MCF 10A (cell line): Measurements from ENCODE around the gene SUMO2. TPM values are rescaled to one million over a fixed set of nuclear protein-coding genes. Genes with fewer than 3 reads are reported as not detected.
"Not testable (repeated sequence)": the region's sequence is repeated elsewhere in the genome, so short reads cannot be mapped to it uniquely, and the experiment has no call there.

ENCODE experiments used
- BruUV-seq: library from RNA; stranded (reverse); fragments of 400-500 nt; replicated peaks from 2 replicates; lab custom pipeline; 2021; lab: Mats Ljungman, UMichigan
- CTCF ChIA-PET: fragments of 300-600 bp; sonication (Branson Sonifier 250); formaldehyde crosslinking; extraction: SDS; loops from one replicate; lab custom pipeline; 2021; ENCODE audit warnings: antibody characterized with exemption, inconsistent platforms; lab: Yijun Ruan, JAX
- POLR2A ChIA-PET: fragments of 300-600, 350-650 bp; sonication (Branson Sonifier 250); formaldehyde crosslinking; extraction: SDS; loops from one replicate; lab custom pipeline; 2020; ENCODE audit warnings: antibody characterized with exemption, inconsistent platforms; lab: Yijun Ruan, JAX
- DNase-seq: peaks from one replicate; pipeline ENCODE4 v3.0.0-alpha.2; 2018; ENCODE audit not compliant: unreplicated experiment
- H3K27ac Mint-ChIP-seq: one replicate; pipeline ENCODE4 v1.8.0; 2022; ENCODE audit warnings: mild to moderate bottlenecking, low read depth, mixed read lengths; ENCODE audit not compliant: unreplicated experiment
- H3K27me3 Mint-ChIP-seq: one replicate; pipeline ENCODE4 v1.8.0; 2022; ENCODE audit warnings: mixed read lengths; ENCODE audit not compliant: insufficient read depth, unreplicated experiment
- H3K36me3 Mint-ChIP-seq: one replicate; pipeline ENCODE4 v1.8.0; 2022; ENCODE audit warnings: mild to moderate bottlenecking, moderate library complexity, mixed read lengths; ENCODE audit not compliant: insufficient read depth, unreplicated experiment
- H3K4me1 Mint-ChIP-seq: one replicate; pipeline ENCODE4 v1.8.0; 2022; ENCODE audit warnings: mixed read lengths; ENCODE audit not compliant: insufficient read depth, unreplicated experiment
- H3K4me3 Mint-ChIP-seq: one replicate; pipeline ENCODE4 v1.8.0; 2022; ENCODE audit warnings: mild to moderate bottlenecking, moderate library complexity, mixed read lengths; ENCODE audit not compliant: unreplicated experiment
- H3K9me3 Mint-ChIP-seq: one replicate; pipeline ENCODE4 v1.8.0; 2022; ENCODE audit warnings: mixed read lengths; ENCODE audit not compliant: unreplicated experiment
- intact Hi-C: fragments of 100-400 bp; cut with micrococcal nuclease; formaldehyde crosslinking; loops from 2 replicates; pipeline ENCODE4 v1.14.1; 2022
- total RNA-seq: library from RNA; stranded (reverse); gene quantifications from 2 replicates; pipeline ENCODE4 v1.2.3, GENCODE V29; 2022
- TF ChIP-seq, protein P1 (sequence below): fragments of 200-600 bp; IDR thresholded peaks from one replicate; pipeline ENCODE4 v1.8.0; 2022; ENCODE audit warnings: antibody characterized with exemption, mild to moderate bottlenecking; ENCODE audit not compliant: unreplicated experiment

Gene SUMO2
- total RNA-seq, 1 experiment from 2014 or later: 186 TPM

DNA sequence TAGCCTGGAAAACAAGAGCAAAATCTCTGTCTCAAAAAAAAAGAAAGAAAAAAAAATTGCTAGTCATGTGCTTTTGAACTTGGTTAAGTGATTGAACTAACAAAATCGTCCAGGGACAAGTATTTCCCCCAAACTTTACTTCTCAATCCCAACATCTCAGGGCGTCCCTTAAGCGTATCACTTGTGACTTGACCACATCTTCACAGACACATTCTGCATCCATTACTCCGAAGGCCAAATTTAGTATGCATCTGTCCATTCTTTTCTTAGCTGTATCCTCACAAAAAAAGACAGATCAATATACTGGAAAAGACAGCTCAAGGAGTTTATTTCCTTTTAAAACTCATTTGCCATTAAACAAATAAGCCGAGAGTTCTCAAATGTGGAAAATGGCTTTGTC lies 22.5 kb downstream of the SUMO2 start:
- no peaks in the 10 kb centered on the region for H3K27me3 Mint-ChIP-seq
- no TSS peak for BruUV-seq
- H3K9me3 Mint-ChIP-seq: no peaks in the 10 kb centered on the region
- CTCF ChIA-PET: interaction anchor here (0.5 to 0.8 kb wide), 2 partner anchors 26 to 46 kb away, joined by 3 to 4 read pairs; no protein-coding TSS in a partner anchor
- H3K4me3 Mint-ChIP-seq: no peak overlapping the region
- POLR2A ChIA-PET: interaction anchor here (1.3 to 2.1 kb wide), 6 partner anchors 8 to 46 kb away, joined by 5 to 13 read pairs (median 8); partner anchors contain the start of genes NUP85 and SUMO2
- peak overlapping the region; percentile 67 for H3K27ac Mint-ChIP-seq
- H3K4me1 Mint-ChIP-seq: peaks cover 7% of the 10 kb centered on the region
- peaks cover 24% of the 10 kb centered on the region for H3K36me3 Mint-ChIP-seq
- no peak for DNase-seq
- TF ChIP-seq, protein P1, sequence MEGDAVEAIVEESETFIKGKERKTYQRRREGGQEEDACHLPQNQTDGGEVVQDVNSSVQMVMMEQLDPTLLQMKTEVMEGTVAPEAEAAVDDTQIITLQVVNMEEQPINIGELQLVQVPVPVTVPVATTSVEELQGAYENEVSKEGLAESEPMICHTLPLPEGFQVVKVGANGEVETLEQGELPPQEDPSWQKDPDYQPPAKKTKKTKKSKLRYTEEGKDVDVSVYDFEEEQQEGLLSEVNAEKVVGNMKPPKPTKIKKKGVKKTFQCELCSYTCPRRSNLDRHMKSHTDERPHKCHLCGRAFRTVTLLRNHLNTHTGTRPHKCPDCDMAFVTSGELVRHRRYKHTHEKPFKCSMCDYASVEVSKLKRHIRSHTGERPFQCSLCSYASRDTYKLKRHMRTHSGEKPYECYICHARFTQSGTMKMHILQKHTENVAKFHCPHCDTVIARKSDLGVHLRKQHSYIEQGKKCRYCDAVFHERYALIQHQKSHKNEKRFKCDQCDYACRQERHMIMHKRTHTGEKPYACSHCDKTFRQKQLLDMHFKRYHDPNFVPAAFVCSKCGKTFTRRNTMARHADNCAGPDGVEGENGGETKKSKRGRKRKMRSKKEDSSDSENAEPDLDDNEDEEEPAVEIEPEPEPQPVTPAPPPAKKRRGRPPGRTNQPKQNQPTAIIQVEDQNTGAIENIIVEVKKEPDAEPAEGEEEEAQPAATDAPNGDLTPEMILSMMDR: no peak
- intact Hi-C loops: no loop called here

DNA sequence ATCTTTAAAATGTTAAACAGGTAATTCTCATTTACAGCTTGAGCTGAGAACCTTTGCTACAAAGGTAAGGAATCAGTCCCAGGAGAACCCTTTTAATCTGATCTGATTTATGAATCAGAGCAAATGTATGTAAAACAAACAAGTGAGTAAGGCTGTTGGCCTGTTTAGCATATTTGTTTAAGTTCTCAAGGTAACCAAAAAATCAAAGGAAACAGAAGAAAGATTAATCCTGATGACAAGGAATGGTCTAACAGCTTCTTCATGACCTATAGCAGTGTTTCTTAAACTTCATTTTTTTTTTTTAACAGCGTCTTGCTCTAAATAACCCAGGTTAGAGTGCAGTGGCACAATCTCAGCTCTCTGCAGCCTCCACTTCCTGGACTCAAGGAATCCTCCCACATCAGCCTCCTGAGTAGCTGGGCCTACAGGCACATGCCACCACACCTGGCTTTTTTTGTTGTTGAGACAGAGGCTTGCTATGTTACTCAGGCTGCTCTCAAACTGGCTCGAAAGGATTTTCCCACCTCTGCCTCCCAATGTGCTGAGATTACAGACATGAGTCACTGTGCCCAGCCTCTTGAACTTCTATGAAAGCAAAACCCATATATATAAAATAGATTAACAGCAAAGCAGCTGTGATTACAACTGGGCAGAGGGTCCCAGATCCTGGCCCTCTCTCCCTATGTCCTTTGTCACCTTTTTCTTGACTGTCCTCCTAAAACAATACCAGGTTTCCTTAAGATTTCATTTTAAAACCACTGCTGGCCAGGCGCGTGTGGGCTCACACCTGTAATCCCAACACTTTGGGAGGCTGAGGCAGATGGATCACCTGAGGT lies 23.3 kb downstream of the SUMO2 start:
- CTCF ChIA-PET: interaction anchor here (0.5 to 1.4 kb wide), 8 partner anchors 9 to 388 kb away, joined by 3 to 5 read pairs (median 4); no protein-coding TSS in a partner anchor
- Mint-ChIP-seq H3K36me3 (peaks cover 20% of the 10 kb centered on the region), H3K4me3 (no peak overlapping the region), H3K27ac (peak overlapping the region; percentile 67), H3K9me3 (no peaks in the 10 kb centered on the region), H3K4me1 (peaks cover 14% of the 10 kb centered on the region), H3K27me3 (no peaks in the 10 kb centered on the region)
- BruUV-seq: no TSS peak
- intact Hi-C loops: no loop called here
- peak; percentile 77 for DNase-seq
- TF ChIP-seq, protein P1: no peak
- POLR2A ChIA-PET: interaction anchor here (0.7 to 2.1 kb wide), 10 partner anchors 9 to 159 kb away, joined by 3 to 13 read pairs (median 6); partner anchors contain the start of genes NT5C, NUP85 and SUMO2

DNA sequence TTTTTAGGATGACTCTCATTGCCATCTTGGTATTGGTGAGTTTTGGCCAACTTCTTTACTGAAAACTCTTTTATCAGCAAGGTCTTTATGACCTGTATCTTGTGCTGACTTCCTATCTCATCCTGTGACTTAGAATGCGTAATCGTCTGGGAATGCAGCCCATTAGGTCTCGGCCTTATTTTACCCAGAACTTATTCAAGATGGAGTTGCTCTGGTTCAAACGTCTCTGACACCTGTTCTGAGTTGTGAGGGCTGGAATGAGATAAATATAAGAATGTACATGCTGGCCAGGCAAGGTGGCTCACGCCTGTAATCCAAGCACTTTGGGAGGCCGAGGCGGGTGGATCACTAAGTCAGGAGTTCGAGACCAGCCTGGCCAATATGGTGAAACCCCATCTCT lies 24.3 kb downstream of the SUMO2 start:
- DNase-seq, intact Hi-C loops, H3K27me3 Mint-ChIP-seq, H3K9me3 Mint-ChIP-seq, BruUV-seq, H3K4me3 Mint-ChIP-seq, H3K27ac Mint-ChIP-seq: not testable (repeated sequence)
- CTCF ChIA-PET: interaction anchor here (1.1 to 1.4 kb wide), 2 partner anchors 12 to 14 kb away, joined by 4 to 5 read pairs; no protein-coding TSS in a partner anchor
- H3K36me3 Mint-ChIP-seq: peaks cover 15% of the 10 kb centered on the region
- H3K4me1 Mint-ChIP-seq: peaks cover 14% of the 10 kb centered on the region
- POLR2A ChIA-PET: interaction anchor here (1.3 to 2.1 kb wide), 5 partner anchors 14 to 34 kb away, joined by 3 to 13 read pairs (median 7); partner anchors contain the start of gene NT5C

DNA sequence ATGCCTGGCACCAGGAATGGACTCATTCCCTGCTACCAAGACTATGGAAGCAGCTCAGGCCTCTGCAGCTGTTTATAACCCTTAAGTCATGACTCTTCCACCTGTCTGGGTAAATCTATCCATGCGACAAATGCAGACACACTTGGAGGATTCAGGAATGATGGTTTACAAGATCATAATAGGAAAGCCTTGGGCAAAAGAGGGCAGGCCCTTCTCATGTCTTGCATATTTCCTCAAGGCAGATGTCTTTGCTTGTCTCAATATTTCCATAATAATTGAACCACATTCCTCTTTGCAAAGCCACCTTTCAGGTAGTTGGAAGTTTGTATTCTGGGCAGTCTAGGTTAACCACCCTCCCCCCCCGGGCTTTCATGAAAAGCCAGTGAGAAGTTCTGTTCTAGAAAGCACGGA lies 27.6 kb downstream of the SUMO2 start:
- Mint-ChIP-seq H3K27ac (no peak overlapping the region), H3K27me3 (no peaks in the 10 kb centered on the region), H3K4me3 (no peak overlapping the region), H3K36me3 (peaks cover 15% of the 10 kb centered on the region), H3K4me1 (peaks cover 14% of the 10 kb centered on the region), H3K9me3 (no peaks in the 10 kb centered on the region)
- peak; percentile 14 for DNase-seq
- ChIA-PET POLR2A (interaction anchor here (0.6 to 4.3 kb wide), 37 partner anchors 8 to 947 kb away, joined by 3 to 37 read pairs (median 4); partner anchors contain the start of genes ARMC7, ATP5PD, FDXR and GGA3), CTCF (interaction anchor here (0.7 to 1.3 kb wide), 2 partner anchors 10 to 41 kb away, joined by 3 to 7 read pairs; no protein-coding TSS in a partner anchor)
- no TSS peak for BruUV-seq
- intact Hi-C loops: no loop called here
- TF ChIP-seq, protein P1: no peak
